ENCODE results near the gene GALNT8.
"Not testable (repeated sequence)": the region's sequence is repeated elsewhere in the genome, so short reads cannot be mapped to it uniquely, and the experiment has no call there.

The GALNT8 gene, protein sequence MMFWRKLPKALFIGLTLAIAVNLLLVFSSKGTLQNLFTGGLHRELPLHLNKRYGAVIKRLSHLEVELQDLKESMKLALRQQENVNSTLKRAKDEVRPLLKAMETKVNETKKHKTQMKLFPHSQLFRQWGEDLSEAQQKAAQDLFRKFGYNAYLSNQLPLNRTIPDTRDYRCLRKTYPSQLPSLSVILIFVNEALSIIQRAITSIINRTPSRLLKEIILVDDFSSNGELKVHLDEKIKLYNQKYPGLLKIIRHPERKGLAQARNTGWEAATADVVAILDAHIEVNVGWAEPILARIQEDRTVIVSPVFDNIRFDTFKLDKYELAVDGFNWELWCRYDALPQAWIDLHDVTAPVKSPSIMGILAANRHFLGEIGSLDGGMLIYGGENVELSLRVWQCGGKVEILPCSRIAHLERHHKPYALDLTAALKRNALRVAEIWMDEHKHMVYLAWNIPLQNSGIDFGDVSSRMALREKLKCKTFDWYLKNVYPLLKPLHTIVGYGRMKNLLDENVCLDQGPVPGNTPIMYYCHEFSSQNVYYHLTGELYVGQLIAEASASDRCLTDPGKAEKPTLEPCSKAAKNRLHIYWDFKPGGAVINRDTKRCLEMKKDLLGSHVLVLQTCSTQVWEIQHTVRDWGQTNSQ

DNA sequence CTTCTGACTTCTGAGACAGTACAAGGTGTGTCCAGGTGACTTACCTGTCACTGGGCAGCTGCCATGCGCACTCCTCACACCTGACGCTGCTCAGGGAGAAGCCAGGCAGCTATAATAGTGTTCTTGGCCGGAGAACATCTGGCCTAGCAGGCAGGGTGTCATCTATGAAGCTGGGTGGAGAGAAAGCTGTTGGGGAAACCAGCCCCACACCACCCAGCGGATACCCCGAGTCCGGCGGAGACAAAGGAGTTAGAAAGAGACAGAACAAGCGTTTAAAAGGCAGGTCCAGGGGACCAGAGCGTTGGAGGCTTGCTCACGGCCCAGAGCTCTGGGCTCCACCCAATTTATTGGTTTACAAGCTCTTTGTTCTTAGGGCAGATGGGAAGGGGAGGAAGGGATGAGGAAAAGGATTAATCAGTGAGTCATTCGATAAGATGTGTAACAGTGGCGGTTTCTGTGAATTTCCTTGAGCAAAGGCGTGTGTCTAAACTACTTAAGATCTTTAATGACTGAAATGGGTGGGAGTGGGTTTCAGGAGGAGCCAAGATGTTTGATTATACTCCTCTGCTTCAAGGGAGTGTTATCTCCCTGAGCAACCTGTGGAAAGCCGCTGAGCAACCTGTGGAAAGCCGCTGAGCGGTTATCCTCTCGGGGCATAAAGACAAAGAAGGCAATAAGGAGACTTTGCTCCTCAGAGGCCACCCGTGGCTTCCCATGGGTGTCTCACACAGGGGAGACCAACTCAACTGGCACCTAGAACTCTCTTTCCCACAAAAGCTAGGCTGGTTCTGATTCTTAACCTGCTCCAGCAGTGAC, at the start of gene GALNT8:
Gene GALNT8 (plus strand): TSS at position 580 of the 816 bp plus-strand sequence. CDS start 278 bp downstream, outside the sequence.
- no peak for DNase-seq (ENCODE audit: low read depth)

DNA sequence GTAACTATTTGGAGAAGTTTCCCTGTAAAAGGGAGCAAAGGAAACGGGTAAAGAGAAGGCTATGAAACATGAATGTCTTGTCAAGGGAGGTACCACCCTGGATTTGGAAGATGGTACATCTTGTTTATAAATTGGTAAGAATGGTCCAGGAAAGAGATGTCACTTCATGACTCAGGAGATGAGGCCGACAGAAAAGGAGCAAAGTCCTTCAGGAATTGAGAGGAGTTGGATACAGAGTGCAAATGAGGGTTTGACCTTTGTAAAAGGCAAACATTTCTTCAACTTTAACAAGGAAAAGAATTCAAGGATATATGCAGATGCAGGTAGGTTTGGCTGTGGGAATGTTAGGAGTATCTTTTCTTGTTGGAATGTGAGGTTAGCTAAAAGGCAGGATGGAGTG, 40.5 kb upstream of the GALNT8 start:
- DNase-seq (ENCODE audit: low read depth): no peak

DNA sequence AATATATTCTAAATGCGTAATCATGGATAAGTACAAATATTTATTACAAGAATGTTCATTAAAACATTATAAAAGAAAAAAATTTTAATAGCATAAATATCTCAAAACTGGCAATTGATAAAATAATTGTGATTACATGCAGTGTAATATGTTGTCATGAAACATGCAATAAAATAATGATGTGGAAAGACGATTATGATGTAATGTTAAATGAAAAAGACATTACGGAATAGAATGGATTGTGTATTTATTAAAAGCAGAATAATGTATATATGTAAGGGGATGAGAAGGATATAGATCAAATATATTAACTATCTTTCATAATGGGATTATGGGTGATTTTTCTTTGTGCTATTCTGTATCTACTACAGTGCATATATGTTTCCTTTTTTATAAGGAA, 38.5 kb upstream of the GALNT8 start:
- no peak for DNase-seq (ENCODE audit: low read depth)

DNA sequence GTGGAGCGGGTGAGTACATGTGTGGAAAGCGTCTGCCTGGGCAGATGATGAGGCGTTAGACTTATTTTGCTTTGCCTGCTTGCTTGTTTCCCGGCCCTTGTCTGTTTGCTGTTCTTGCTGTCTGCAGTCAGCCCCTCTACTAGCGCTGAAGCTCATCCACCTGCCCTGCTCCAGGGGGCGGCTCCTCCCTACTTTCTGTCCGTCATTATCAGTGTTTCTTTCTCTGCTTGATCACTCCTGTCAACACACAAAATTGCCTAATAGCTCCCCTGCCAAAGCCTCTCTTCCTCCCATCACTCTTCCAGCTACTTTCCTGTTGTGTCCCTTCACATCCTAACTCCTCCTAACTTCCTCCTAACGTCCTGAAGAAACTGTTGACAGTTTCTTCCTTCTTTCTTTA, 34.9 kb upstream of the GALNT8 start:
- DNase-seq (ENCODE audit: low read depth): no peak

DNA sequence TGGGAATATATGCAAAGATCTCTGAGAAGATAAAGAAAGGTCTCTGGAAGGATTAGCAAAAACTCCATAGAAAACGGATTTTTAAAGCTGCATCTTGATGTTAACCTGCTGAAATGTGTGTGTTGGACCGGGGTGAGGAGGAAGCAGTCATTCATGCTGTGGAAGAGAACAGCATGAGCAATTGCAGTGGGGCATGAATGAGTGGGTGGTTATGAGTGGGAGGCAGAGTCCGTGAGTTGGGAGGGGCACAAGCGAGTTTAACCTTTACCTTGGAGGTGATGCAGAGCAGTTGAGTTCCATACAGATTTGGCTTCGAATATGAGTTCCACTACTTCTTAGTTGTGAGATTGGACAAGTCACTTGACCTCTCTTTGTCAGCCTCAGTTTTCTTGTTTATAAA, 29.4 kb upstream of the GALNT8 start:
- no peak for DNase-seq (ENCODE audit: low read depth)

DNA sequence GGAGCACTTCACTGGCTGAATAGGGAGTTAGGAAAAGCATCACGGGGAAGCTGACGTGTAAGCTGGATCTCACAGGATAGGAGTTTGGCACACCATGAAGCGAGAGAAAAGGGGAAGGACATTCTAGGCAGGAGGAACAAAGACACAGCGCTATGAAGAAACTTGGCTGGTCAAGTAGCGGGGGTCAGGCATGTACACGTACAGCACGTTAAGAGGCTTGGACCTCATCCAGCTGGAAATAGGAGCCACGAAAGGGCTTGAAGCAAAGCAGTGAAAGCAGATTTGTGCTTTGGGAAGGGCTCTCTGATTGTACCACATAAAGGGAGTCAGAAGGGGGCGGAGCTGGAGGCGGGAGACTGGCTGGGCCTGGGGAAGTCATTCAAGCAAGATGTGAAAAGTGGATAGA, 19.6 kb upstream of the GALNT8 start:
- no peak for DNase-seq (ENCODE audit: low read depth)

DNA sequence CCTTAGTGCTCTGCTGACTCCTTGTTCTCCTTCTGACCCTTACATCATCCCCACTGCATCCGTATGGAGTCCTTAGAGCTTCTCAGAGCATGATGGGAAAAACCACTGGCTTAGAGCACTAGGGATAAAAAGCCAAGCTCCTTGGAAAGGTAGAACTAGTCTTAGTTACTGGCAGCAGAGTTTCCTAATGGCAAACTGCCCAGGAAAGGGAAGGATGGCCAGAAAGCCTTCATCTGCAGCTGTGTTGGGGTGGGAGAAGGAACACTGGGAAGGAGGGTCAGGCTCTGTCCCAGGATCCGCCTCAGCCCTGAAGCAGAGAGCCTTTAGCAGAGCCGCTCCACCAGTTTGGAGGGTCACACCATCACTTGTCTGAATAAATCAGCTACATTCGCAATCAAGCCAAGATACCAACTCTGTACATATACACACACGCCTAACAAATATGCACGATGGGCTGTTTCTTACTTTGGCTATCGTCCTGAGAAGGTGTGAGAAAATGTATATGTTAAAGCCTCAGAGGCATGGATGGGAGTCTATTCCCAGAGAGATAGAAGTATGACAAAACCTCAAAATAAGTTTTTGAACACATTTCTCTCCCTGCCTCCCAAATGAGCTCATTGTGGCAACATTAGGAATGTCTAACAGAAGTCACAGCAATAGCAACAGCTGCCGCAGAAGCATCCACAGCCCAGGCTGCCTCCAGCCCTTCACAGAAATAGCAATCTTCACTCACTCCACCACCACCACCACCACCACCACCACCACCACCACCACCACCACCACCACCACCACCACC, 18.6 kb upstream of the GALNT8 start:
- DNase-seq (ENCODE audit: low read depth): no peak

DNA sequence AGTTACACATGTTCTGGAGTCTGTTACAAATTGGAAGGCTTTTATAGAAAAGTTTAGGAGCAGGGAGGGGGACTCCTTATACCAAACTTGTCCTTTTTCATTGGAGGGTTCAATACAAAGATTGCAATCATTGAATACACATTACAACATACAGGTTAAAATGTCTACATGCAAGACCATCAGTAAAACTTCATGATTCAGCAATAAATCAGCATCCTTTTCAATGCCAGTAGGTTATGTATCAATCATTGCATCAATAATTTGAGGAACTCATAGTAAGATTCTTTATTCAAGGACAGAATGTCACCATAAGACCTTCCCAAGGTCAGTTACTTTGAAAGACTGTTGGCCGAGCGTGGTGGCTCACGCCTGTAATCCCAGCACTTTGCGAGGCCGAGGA, 16.5 kb upstream of the GALNT8 start:
- DNase-seq (ENCODE audit: low read depth): no peak

DNA sequence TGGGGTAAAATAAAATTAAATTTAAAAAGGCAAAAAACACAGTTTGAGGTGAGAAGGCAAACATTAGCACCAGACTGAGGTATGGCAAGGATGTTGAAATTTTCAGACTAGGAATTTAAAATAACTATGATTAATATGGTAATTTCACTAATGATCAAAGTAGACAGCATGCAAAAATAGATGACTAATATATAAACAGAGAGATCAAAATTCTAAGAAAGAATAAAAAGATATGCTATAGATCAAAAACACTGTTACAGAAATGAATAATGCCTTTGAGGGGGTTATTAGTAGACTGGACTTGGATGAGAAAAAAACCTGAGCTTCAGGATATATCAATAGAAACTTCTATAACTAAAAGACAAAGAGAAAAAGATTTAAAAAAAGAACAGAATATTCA, 14.4 kb upstream of the GALNT8 start:
- no peak for DNase-seq (ENCODE audit: low read depth)

DNA sequence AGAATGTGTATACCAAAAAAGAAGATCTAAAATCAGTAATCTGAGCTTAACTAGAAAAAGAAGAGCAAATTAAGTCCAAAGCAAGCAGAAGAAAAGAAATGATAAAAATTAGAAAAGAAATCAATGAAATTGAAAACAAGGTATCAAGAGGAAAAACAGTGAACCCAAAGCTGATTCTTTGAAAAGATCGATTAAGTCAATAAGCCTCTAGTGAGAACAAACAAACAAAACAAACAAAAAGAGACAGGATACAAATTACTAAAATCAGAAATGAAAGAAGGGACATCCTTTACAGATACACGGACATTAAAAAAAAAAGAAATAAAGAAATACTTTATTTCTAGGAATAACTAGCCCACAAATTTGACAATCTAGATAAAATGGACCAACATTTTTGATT, 12.9 kb upstream of the GALNT8 start:
- DNase-seq (ENCODE audit: low read depth): no peak

DNA sequence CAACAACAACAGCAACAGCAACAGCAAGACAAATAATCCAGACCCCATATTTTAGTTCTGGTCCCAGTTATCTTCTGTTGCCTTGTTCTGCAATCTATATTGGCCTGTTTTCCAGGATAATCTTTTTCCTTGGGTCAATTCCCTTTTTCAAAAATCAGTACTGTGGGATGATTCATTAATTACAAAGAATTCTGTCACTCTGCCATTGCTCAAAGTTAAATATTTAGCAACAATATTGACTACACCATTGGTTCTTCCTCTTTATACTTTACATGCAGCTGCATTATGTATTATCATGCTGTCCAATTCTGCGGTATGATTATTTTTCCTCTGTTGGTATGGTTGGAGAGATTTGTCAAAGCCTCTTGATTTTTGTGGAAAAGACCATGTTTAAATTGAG, 10.1 kb upstream of the GALNT8 start:
- DNase-seq (ENCODE audit: low read depth): no peak

DNA sequence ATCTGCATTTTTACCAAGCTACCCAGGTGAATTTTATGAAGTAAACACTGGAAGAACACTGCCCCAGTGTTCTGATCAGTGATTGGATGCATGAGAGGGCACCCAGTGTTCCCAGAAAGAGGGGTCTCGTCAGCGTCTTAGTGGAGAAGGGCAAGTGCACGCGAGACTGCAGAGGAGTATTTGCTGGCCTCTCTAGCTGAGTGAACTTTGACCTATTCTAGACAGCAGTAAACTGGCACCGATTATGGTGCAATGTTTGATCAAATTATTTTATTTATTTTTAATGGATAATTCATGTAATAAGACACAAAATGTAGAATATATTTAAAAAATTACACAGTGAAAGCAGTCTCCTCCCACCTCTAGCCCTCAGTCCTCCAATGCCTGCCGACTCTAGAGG, 5.3 kb upstream of the GALNT8 start:
- DNase-seq (ENCODE audit: low read depth): no peak

DNA sequence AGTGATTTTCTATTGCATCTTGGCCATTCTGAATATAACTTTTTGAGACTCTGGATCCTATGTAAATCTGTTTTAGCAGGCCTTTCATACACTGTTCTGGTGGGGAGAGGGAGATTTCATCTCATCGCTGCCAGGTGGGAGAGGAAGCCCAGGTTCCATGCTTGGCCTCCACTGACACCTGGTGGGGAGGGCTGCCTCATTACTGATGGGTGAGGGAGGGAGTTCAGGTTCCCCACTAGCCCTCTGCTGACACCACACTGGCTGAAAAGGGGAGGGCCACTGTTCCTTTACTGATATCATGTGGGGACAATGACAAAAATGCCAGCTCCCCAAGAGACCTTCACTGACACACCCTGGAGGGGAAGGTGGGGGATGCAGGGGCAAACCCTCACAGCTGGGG, 2.4 kb upstream of the GALNT8 start:
- no peak for DNase-seq (ENCODE audit: low read depth)

DNA sequence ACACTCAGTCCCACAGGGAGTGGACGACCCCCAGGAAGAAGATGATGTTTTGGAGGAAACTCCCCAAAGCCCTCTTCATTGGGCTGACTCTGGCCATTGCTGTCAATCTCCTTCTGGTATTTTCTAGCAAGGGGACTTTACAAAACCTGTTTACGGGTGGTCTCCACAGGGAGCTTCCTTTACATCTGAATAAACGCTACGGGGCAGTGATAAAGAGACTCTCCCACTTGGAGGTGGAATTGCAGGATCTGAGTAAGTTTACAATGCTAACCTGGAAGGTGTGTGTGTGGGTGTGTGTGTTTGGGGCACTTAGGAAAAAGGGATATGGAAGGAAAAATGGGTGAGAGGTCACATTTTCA, 416 bp downstream of the GALNT8 start:
- DNase-seq (ENCODE audit: low read depth): no peak

DNA sequence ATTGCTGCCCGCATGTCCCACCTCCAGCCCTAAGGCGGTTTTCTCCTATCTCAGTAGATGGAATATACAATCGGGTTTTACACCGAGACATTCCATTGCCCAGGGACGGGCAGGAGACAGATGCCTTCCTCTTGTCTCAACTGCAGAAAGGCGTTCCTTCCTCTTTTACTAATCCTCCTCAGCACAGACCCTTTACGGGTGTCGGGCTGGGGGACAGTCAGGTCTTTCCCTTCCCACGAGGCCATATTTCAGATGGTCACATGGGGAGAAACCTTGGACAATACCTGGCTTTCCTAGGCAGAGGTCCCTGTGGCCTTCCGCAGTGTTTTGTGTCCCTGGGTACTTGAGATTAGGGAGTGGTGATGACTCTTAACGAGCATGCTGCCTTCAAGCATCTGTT, 1.4 kb downstream of the GALNT8 start:
- not testable (repeated sequence) for DNase-seq (ENCODE audit: low read depth)

DNA sequence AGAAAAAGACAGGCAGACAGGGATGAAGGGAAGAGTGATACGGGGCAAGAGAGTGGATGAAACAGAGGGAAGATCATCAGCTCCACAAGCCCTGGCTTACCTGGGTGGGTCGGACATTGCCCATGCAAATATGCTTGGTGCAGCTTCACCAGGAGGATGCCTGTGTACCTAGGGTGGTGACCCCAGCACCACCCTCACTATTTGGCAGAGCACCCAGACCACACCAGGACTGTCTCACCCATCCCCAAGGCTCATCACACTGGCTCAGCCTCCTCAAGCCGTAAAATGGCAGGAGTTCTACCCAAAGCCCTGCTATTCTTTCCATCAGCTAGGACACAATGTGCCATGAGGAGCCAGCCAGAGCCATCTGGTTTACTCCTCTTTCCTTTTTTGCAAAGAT, 3.0 kb downstream of the GALNT8 start:
- DNase-seq (ENCODE audit: low read depth): no peak

DNA sequence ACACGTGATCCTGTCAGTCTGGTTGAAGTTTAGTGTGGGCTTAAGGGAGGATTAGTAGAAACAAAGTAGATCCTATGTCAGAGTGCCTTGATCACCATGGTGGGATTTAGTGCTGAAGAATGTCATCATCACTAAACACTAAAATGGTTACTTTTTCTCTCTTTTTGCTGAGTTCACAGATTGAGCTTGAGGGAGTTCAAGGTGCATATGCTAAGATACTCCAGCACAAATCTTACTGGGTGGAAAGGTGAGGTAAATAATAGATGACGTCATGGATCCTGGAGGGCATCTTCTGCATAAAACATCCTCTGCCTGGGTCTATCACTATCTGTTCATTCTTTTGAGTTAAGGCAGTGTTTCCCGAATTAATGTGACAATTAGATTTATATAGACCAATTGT, 4.9 kb downstream of the GALNT8 start:
- DNase-seq (ENCODE audit: low read depth): no peak

DNA sequence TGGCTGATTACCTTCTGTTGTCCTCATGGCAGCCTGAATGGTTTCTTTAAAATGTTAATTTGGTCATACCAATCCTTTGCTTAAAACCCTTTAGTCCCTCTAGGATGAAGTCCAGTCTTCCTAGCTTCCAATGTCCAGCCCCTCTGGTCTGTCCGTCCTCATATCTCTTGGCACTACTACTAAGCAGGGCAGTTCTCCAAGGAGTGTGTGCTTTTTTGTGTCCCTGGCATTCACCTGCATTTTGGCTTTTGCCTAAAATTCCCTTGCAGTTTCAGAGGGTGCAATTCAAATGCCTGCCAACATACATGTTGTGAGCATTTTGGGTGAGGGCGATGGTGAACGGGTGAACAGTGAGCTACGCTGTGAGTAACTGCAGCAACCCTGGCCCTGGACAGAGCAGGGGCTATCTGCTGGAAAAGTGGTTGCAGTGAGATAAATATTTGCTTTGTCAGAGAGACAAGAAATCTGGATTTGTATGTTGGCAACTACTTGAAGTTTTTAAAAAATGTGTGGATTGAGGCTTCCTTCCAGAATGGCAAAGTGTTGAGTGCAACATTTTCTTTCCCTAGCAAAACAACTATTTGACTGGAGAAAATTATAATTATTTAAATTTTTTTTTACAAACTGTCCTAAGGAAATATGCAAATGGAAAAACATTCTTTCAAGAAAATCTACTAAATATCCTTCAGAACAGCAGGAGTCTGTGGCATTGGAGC, 14.6 kb downstream of the GALNT8 start:
- no peak for DNase-seq (ENCODE audit: low read depth)

DNA sequence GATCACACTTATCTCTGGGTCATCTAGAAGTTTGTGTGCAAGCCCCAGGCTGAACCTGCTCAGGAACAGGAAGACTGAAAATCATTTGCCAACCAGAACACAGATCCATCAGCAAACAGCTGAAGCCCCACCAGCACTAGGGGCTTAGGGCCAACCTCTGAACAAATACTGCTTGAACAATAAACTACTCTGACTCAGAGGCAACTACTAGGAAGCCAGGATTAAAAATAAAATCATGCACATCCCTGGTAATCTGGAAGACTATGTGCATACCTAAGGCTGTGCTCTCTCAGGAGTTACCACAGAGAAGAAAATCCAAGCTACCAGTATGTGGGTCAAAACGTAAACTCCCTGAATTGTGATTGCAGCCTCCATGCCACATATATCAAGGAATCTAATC, 15.9 kb downstream of the GALNT8 start:
- no peak for DNase-seq (ENCODE audit: low read depth)

DNA sequence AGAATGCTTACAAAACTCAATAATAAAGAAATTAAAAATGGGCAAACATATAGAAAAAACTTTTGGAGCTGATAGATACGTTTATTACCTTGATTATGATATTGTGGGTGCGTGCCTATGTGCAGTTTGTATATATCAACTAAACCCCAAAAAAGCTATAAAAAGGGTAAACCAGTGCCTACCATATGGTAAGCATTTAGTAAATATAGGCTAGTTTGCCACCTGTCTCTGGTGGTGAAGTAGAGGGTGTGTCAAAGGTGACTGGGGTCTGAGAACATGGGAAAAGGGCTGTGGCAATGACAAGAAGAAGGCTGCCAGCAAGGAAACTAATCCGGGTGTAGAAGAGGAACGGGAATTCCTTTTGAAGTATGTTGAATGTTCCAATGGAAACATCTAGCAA, 18.3 kb downstream of the GALNT8 start:
- DNase-seq (ENCODE audit: low read depth): no peak

DNA sequence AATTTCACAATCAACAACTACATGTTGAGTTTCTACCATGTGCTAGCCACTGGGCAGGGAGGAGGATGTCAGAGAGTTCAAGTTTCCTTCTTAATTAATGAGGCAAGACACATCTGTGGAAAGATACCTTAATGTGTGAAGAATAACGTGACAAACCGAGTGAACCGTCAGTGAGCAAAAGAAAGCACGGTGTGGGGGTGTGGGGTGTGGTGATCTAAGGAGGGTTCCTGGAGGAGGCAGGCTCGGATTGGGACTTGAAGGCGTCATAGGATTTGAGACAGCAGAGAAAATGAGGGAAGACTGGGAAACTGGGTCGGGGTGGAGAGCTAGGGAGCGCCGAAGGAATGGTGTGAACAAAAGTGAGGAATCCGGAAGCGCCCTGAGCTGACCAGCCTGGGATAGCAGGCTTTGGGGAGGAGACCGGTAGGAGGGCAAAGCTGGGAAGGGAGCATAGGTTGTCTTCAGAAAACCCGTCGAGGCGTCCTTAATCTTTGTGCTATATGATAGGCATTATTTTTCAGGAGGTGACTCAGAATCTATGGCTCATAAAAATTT, 22.3 kb downstream of the GALNT8 start:
- no peak for DNase-seq (ENCODE audit: low read depth)
